CD4-positive, alpha-beta T cell (primary cell): ENCODE results near the gene PAQR8. TPM values are rescaled to one million over a fixed set of nuclear protein-coding genes. Genes with fewer than 3 reads are reported as not detected.

ENCODE experiments used
- ATAC-seq: fragments of 200-7000 bp; cut with Tn5 transposase; one replicate; pipeline ENCODE4 v1.10.0; 2022; ENCODE audit warnings: mild to moderate bottlenecking; ENCODE audit not compliant: poor library complexity
- CTCF ChIA-PET: fragments of 350-600 bp; sonication (Branson Sonifier 250); formaldehyde crosslinking; loops from one replicate; lab custom pipeline; 2021; ENCODE audit warnings: antibody characterized with exemption, inconsistent platforms; lab: Charles Lee
- POLR2A ChIA-PET: fragments of 350-600 bp; sonication (Branson Sonifier 250); formaldehyde crosslinking; loops from one replicate; lab custom pipeline; 2021; ENCODE audit warnings: antibody characterized with exemption, inconsistent platforms; lab: Charles Lee
- DNase-seq, 14 experiments: peaks; one replicate each; pipeline ENCODE4 v3.0.0-alpha.2; 2013 to 2020; ENCODE audit warnings: mixed read lengths in 2 of 14
- H3K27ac ChIP-seq, 2 donors: one replicate each; pipeline versions ENCODE4 v1.5.1 to v1.7.0; 2013; ENCODE audit warnings: low read length in 2 of 2, low read depth in 1 of 2, mild to moderate bottlenecking in 1 of 2
- H3K27me3 ChIP-seq, 2 experiments: 1 replicate in 1 of 2; 2 replicates in 1 of 2; pipeline versions ENCODE4 v1.6.1 to v1.7.0; 2013; ENCODE audit warnings: low read length in 2 of 2, control low read depth in 1 of 2, mild to moderate bottlenecking in 1 of 2, moderate library complexity in 1 of 2; ENCODE audit not compliant: insufficient read depth in 2 of 2, control insufficient read depth in 1 of 2
- H3K36me3 ChIP-seq: one replicate; pipeline ENCODE4 v1.6.1; 2013; ENCODE audit warnings: low read length, control low read depth; ENCODE audit not compliant: insufficient read depth
- H3K4me1 ChIP-seq: one replicate; pipeline ENCODE4 v1.6.1; 2013; ENCODE audit warnings: low read length, control low read depth; ENCODE audit not compliant: insufficient read depth
- H3K4me3 ChIP-seq: one replicate; pipeline ENCODE4 v1.5.1; 2013; ENCODE audit warnings: mild to moderate bottlenecking, low read length, moderate library complexity
- H3K9me3 ChIP-seq, 2 experiments: 1 replicate in 1 of 2; 2 replicates in 1 of 2; pipeline versions ENCODE4 v1.6.1 to v1.7.0; 2013; ENCODE audit warnings: low read length in 2 of 2, mild to moderate bottlenecking in 2 of 2, control low read depth in 1 of 2, moderate library complexity in 1 of 2; ENCODE audit not compliant: control insufficient read depth in 1 of 2, insufficient read depth in 1 of 2
- H3K27ac Mint-ChIP-seq: one replicate; pipeline ENCODE4 v1.8.0; 2020; ENCODE audit warnings: mixed read lengths
- H3K27me3 Mint-ChIP-seq: one replicate; pipeline ENCODE4 v1.8.0; 2021; ENCODE audit warnings: mixed read lengths
- H3K36me3 Mint-ChIP-seq: one replicate; pipeline ENCODE4 v1.8.0; 2021; ENCODE audit warnings: low read depth, mixed read lengths
- H3K4me1 Mint-ChIP-seq: one replicate; pipeline ENCODE4 v1.8.0; 2021; ENCODE audit warnings: low read depth, mixed read lengths
- H3K4me3 Mint-ChIP-seq: one replicate; pipeline ENCODE4 v1.8.0; 2020; ENCODE audit warnings: mild to moderate bottlenecking, mixed read lengths
- H3K9me3 Mint-ChIP-seq: one replicate; pipeline ENCODE4 v1.8.0; 2020; ENCODE audit warnings: mixed read lengths
- intact Hi-C, 2 experiments: fragments of 100-400 bp; cut with DNase I in 1 of 2; cut with micrococcal nuclease in 1 of 2; formaldehyde crosslinking; loops; one replicate each; pipeline versions ENCODE4 v1.15.1 to v1.9.0; 2023 to 2025; cut with DNase I, micrococcal nuclease
- total RNA-seq, 174 experiments: library from RNA in 2 of 174; stranded (reverse) in 2 of 174; gene quantifications; one replicate each; pipeline ENCODE4 v1.2.3 and lab custom pipeline; 2021 to 2026
- TF ChIP-seq, protein P1 (sequence below): fragments of 200-600 bp; IDR thresholded peaks from one replicate; pipeline ENCODE4 v1.8.0; 2022; ENCODE audit warnings: antibody characterized with exemption, mild to moderate bottlenecking

PAQR8 gene
- total RNA-seq, 2 experiments from 2014 or later = 1.8 to 1.9 TPM

- Histone ChIP-seq H3K9me3 (no peaks in the 10 kb centered on the region), H3K36me3 (no peaks in the 10 kb centered on the region), H3K27ac (peak overlapping the region; percentile 63 to 91), H3K4me3 (no peak overlapping the region), H3K4me1 (peaks cover 53% of the 10 kb centered on the region), H3K27me3 (no peaks in the 10 kb centered on the region)
- ChIA-PET POLR2A (interaction anchor here (1.0 to 8.2 kb wide), 6 partner anchors 12 to 113 kb away, joined by 3 to 138 read pairs (median 79); partner anchors contain the start of genes MCM3 and PAQR8), CTCF (interaction anchor here (1.5 to 6.2 kb wide), 5 partner anchors 12 to 54 kb away, joined by 4 to 55 read pairs (median 24); partner anchors contain the start of gene PAQR8)
- H3K9me3 Mint-ChIP-seq = peaks cover 5% of the 10 kb centered on the region
- H3K4me1 Mint-ChIP-seq = peaks cover 93% of the 10 kb centered on the region
- H3K4me3 Mint-ChIP-seq = peak overlapping the region; percentile 87
- TF ChIP-seq, protein P1, sequence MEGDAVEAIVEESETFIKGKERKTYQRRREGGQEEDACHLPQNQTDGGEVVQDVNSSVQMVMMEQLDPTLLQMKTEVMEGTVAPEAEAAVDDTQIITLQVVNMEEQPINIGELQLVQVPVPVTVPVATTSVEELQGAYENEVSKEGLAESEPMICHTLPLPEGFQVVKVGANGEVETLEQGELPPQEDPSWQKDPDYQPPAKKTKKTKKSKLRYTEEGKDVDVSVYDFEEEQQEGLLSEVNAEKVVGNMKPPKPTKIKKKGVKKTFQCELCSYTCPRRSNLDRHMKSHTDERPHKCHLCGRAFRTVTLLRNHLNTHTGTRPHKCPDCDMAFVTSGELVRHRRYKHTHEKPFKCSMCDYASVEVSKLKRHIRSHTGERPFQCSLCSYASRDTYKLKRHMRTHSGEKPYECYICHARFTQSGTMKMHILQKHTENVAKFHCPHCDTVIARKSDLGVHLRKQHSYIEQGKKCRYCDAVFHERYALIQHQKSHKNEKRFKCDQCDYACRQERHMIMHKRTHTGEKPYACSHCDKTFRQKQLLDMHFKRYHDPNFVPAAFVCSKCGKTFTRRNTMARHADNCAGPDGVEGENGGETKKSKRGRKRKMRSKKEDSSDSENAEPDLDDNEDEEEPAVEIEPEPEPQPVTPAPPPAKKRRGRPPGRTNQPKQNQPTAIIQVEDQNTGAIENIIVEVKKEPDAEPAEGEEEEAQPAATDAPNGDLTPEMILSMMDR = no peak
- peaks cover 16% of the 10 kb centered on the region for H3K36me3 Mint-ChIP-seq
- peak overlapping the region; percentile 97 for H3K27ac Mint-ChIP-seq
- no peak for ATAC-seq
- H3K27me3 Mint-ChIP-seq = no peaks in the 10 kb centered on the region
- intact Hi-C loops = loop anchor here (1.0 to 2.0 kb wide), 2 partner anchors 11 to 24 kb away; no protein-coding TSS in a partner anchor
- peak in 1 of 14 experiments; percentile 23 for DNase-seq
Measured at GRCh38 chr6:52388790-52389189, 26.8 kb downstream of the PAQR8 start.

GRCh38 chr6:52389264-52389625 is 27.3 kb downstream of the PAQR8 start:
- H3K4me1 ChIP-seq = peaks cover 55% of the 10 kb centered on the region
- ChIA-PET CTCF (interaction anchor here (0.7 to 6.2 kb wide), 12 partner anchors 9 to 187 kb away, joined by 3 to 55 read pairs (median 6); partner anchors contain the start of genes MCM3, PAQR8 and TRAM2), POLR2A (interaction anchor here (0.9 to 8.2 kb wide), 12 partner anchors 8 to 606 kb away, joined by 3 to 138 read pairs (median 14); partner anchors contain the start of genes EFHC1, GSTA4, MCM3 and PAQR8)
- DNase-seq (peak in 1 of 14 experiments; percentile 31), ATAC-seq (no peak)
- H3K36me3 ChIP-seq = no peaks in the 10 kb centered on the region
- H3K27ac ChIP-seq = peak overlapping the region; percentile 63 to 91
- H3K9me3 ChIP-seq = no peaks in the 10 kb centered on the region
- Mint-ChIP-seq H3K4me3 (peak overlapping the region; percentile 87), H3K9me3 (peaks cover 1% of the 10 kb centered on the region), H3K27me3 (no peaks in the 10 kb centered on the region), H3K4me1 (peaks cover 93% of the 10 kb centered on the region), H3K36me3 (peaks cover 11% of the 10 kb centered on the region), H3K27ac (peak overlapping the region; percentile 97)
- intact Hi-C loops = loop anchor here (1.0 to 2.0 kb wide), 2 partner anchors 10 to 24 kb away; no protein-coding TSS in a partner anchor
- H3K4me3 ChIP-seq = no peak overlapping the region
- TF ChIP-seq, protein P1 = no peak
- H3K27me3 ChIP-seq = no peaks in the 10 kb centered on the region

DNA sequence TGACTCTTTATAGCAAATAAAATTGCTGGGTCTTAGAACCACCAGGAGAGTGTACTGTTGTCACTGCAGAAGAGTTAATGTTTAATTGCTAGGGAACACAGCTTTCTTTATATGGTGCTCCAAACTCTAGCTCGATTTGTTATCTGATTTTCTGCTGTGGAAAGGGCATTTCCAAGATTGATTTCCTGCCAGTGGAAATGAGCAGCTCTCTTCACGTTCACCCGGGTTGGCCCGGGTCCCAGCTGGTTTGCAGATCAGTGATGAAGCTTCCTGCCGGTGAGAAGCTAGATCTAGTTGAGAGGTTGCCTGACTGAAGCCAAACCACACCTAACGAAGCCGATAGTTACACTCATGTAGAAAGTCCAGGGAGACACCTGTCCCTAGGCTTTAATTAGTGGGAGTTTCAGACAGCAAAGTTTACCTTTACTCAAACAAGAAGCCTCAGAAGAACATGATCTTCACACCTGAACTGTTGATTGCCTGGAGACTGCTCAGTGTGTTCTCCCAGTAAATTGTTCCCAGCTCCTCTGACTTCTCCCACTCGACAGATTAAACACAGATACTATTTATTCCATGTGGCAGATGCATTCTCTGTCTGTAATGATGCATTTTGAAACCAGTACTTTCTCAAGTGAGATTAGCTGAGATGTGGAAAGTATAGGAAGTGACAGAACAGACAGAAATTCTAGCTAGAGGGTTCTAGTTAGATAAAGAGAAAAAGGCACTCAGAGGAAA is 27.8 kb downstream of the PAQR8 start:
- ATAC-seq (peak; percentile 45), DNase-seq (peak; percentile 32 to 87 (median 60))
- Mint-ChIP-seq H3K4me1 (peaks cover 93% of the 10 kb centered on the region), H3K27me3 (no peaks in the 10 kb centered on the region), H3K9me3 (no peaks in the 10 kb centered on the region), H3K27ac (peak overlapping the region; percentile 97), H3K4me3 (peak overlapping the region; percentile 87), H3K36me3 (peaks cover 6% of the 10 kb centered on the region)
- Histone ChIP-seq H3K36me3 (no peaks in the 10 kb centered on the region), H3K27ac (peak overlapping the region; percentile 63 to 91), H3K27me3 (no peaks in the 10 kb centered on the region), H3K9me3 (no peaks in the 10 kb centered on the region), H3K4me1 (peaks cover 59% of the 10 kb centered on the region), H3K4me3 (peak overlapping the region; percentile 31)
- intact Hi-C loops = loop anchor here (1.0 to 10.0 kb wide), 7 partner anchors 10 to 608 kb away; partner anchors contain the start of genes GSTA4 (in 1 of the 2), PAQR8 (in 1 of the 2) and TRAM2 (in 1 of the 2)
- CTCF ChIA-PET = interaction anchor here (0.6 to 6.2 kb wide), 14 partner anchors 8 to 186 kb away, joined by 3 to 55 read pairs (median 6); partner anchors contain the start of genes MCM3, PAQR8 and TRAM2
- TF ChIP-seq, protein P1 = peak; percentile 53
- POLR2A ChIA-PET = interaction anchor here (0.7 to 8.2 kb wide), 22 partner anchors 9 to 606 kb away, joined by 3 to 138 read pairs (median 5); partner anchors contain the start of genes EFHC1, GSTA4, MCM3 and PAQR8
